Renal cortical epithelial cell (primary cell): ENCODE results near the gene POLE. TPM values are rescaled to one million over a fixed set of nuclear protein-coding genes. Genes with fewer than 3 reads are reported as not detected.

Source experiments
- DNase-seq: peaks from one replicate; pipeline ENCODE4 v3.0.0-alpha.2; 2011; ENCODE audit warnings: low read depth
- total RNA-seq: library from RNA; depleted of rRNA; stranded (reverse); fragments of >200 nt; gene quantifications from 2 replicates; pipeline ENCODE4 v1.2.3, GENCODE V29; 2014

The POLE gene
- total RNA-seq, 1 donor from 2014 or later, result 13.3 TPM

DNA sequence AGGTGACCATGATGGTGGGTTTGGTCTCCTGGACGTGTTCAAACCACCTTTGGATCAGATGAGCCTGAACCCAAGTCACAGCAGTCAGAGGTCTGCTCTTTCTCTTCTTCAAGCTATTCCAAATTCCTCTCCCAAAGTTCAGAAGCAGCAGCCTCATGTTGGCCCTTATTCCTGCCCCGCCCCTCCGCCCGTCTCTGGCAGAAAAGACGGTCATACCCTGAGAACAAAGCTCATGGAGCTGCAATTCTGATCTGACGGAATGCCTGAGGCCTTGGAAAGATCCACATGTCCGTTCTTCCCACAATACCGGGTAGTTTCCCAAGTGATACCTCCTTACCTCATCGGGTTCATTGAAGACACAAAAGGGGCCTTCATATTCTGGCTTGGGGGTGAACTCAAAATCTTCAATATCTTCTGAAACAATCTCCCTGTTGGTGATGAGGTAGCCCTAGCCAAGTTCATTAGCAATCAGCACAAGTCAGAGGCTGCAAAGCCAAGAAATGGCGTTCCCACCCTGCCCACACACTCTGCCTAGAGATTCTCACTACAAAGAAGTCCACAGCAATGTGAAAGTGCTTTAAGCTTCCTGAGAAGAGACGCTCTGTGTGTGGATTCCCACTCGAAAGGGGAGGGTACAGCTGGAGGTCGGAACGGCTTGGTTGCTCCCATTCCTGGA lies 11.2 kb downstream of the POLE start:
- no peak for DNase-seq

DNA sequence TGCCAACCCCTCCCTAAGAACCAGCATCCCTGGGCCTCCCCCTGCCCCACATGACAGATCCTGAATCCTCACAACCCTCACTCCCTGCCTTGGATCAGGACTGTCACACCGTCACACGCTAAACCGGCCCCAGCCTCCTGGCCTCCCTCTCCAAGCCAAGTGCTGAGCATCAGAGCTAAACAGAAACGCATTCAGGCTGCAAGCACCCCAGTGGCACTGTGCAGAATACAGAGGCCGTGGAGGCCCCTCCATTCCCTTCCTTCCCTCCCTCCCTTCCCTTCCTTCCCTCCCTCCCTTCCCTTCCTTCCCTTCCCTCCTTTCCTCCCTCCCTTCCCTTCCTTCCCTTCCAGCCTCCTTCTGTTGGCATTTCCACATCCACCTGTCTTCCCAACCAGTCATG lies 12.6 kb downstream of the POLE start:
- no peak for DNase-seq

DNA sequence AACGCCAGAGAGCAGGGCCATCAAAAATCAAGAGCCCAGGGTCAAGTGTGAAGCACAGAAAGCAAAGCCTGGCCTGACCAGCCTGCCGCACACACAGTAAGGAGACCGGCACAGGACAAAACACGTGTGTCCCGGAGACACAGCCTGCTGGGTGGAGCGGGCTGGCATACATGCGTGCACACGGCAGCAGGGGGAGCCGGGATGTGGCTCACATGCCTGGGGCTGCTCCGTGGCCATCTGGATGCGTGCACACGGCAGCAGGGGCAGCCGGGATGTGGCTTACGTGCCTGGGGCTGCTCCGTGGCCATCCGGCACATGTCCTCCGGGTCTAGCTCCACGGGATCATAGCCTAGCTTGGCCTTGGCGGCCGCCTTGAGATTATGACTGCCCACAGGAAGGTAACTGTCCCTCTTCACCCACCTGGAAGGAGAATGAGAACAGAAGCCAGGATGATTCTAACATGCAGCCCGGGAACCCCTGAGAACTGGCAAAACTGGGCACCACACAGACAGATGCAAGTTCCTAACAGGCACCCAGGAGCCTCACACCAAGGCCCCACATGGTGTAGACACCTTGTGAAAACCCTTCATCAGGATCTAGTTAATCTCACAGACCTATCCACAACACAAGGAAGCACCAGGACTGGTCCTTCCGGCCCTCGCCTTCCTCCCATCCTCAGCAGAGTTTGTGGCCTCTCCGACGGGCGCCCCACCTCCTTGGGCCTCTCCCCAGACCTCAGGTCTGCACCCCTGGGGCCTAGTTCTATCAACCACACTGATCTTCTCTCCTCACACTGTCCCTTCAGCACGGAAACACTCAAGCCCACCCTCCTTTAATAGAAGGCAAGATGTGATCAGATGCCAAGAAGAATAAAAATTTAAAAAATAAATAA lies 13.6 kb downstream of the POLE start:
- DNase-seq, result no peak

DNA sequence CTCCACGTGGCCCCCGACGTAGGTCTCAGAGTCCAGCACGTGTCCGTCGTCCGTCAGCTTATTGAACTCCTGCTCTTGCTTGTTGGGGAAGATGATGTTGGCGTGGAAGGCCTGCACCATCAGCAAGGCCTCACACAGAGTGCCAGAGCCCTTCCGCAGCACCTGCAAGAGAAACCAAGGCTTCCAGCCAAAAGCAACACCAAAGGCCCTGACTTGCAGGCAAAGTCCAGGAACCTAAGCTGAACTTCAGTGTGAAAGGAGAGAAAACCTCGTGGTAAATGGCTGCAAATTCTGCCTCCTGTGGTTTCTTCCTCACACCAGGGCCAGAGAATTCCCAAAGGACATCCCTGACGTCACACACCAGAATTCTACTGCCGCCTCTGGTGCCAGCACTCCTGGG lies 14.5 kb downstream of the POLE start:
- no peak for DNase-seq

DNA sequence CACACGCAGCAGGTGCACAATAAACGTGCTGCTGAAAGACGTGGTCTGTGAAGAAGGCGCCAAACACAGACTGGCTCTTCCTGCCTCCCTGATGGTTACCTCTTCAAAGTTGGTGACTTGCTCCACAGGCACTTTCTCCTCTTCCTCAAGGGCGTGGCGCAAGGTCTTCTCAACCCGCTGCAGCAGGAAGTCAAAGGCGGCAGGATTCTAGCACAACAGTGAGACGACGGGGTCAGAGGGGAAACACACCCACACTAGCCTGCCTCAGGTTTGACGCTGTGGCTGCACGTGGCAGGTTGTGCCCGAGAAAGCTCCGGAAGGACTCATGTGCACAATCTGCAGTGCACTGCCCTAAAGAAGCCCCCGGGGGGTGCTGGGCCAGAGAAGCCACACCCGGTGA lies 15.0 kb downstream of the POLE start:
- no peak for DNase-seq

DNA sequence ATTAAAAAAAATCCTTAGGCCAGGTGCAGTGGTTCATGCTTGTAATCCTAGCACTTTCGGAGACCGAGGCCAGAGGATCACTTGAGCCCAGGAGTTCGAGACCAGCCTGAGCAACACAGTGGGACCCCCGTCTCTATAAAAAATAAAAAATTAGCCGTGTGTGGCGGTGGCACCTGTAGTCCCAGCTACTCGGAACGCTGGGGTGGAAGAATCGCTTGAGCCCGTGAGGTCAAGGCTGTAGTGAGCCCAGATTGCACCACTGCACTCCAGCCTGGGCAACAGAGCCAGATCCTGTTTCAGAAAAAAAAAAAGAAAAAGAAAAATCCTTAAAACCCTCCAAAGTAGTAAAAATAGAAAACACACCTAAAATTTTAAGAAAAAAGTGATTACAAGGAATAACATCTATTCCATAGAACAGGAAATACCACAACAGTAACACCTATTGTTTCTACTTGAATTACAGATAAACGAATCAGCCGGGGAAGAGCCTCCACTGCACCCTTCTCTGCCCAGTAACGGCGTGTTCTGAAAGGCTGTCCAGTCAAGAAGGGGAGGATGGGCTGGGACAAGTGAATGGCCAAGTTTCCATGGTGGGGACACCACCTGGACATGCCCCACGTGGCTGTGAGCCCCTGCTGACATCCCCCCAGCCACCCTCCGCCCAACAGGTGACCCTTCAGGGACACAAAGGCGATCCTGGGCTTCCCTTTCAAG lies 17.8 kb downstream of the POLE start:
- no peak for DNase-seq

DNA sequence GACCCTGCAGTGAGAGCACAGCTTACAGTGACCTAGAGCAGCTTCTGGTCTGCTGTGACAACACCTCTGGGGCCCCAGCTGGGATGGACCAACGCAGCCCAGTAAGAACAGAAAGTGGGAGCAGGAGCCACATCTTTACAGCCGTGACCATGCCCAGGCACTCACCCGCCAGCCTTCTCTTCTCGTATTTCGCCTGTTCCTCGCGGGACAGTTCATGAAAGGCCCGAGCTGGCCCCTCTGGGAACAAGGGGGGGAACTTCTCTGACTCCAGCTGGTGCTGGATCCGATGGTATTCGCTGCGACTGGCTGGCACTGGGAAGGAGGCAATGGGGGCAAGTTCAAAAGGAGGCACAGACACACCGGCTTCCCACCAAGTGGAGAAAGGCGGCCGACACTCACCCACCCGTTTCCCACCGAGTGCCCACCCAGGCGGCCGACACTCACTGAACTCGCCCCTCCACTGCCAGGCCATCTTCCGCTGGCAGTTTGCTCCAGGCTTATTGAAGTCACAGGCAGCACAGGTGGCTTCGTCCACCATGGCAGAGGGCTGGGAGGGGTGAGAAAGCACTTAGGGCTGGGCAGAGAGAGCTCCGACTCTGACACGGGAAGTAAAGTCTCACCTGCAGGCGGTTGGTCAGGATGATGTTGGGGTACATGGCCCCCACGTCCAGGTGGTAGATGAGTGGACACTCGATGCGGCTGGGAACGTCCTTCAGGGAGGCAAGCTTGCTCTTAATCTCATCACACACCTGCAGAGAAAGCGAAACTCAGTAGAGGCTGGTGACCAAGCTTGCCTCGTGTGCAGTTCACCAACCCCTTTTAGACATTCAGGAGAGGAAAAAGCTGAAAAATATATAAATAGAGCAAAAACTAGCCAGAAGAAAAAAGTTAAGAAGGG lies 18.7 kb downstream of the POLE start:
- no peak for DNase-seq

DNA sequence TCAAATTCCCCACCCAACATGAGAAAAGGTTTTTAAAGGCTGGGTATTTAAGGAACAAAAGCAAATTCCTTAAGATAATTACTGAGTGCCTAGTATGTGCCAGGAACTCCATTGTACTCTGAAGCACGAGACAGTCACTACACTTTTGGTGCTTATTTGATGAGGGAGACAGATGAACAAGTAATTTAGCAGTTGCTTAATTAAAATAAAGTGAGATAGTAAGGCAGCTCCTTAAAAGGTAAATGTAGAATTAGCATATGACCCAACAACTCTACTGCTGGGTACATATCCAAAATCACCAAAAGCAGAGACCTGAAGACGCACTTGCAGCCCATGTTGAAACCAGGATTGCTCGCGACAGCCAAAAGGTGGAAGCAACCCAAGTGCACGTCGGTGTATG lies 21.3 kb downstream of the POLE start:
- DNase-seq, result no peak

DNA sequence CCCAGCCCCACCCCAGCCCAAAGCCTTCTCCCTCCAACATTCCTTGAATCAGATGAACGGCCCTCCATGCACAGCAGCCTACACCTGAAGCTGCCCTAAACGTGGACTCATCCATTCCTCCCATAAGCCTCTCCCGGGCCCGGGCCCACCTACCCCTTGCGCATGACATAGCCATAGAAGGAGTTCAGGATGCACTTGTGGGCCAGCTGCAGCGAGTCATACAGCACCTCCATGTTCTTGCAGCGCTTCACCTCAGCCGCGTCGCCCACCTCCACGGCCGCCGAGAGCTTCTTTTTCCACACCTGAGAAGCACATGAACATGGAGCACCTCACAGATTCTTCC lies 22.0 kb downstream of the POLE start:
- no peak for DNase-seq

DNA sequence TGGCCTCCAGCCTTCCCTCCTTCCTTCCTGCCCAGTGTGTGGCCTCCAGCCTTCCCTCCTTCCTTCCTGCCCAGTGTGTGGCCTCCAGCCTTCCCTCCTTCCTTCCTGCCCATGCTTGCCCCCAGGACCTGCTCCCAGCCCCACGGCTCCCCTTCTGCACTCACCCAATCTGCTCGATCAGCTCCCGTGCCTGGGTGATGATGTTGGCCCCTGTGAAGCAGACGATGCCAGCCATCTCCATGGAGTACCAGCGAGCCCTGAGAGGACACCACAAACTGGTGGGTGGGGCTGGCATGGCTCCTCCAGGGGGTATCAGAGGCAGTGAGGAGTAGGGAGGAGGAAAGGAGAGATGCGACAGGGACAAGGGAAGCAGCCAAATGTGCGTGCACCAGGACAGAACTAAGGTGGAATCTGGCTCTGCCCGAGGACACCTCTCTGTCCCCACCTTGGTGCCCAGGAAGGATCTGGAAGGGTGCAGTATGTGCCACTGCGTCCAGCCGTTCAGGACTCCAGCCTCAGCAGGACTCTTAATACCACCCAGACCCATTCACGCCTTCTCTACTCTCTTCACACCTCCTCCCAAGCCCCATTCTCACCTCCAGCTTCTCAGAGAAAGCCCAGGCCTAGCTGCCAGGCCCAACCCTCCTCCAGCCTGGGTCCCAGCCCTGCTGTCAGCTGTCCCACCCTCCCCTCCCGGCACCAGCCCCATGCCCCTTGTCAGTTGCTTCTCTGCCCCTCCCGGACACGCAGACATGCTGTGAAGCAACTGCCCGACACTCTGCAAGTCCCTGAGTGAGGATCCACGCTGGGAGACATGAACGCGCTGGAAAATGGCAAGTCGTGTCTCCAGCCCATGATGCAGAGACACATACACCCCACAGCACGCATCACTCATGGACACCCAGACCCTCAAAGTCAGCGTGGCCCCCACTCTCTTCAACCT lies 22.7 kb downstream of the POLE start:
- DNase-seq, result no peak

DNA sequence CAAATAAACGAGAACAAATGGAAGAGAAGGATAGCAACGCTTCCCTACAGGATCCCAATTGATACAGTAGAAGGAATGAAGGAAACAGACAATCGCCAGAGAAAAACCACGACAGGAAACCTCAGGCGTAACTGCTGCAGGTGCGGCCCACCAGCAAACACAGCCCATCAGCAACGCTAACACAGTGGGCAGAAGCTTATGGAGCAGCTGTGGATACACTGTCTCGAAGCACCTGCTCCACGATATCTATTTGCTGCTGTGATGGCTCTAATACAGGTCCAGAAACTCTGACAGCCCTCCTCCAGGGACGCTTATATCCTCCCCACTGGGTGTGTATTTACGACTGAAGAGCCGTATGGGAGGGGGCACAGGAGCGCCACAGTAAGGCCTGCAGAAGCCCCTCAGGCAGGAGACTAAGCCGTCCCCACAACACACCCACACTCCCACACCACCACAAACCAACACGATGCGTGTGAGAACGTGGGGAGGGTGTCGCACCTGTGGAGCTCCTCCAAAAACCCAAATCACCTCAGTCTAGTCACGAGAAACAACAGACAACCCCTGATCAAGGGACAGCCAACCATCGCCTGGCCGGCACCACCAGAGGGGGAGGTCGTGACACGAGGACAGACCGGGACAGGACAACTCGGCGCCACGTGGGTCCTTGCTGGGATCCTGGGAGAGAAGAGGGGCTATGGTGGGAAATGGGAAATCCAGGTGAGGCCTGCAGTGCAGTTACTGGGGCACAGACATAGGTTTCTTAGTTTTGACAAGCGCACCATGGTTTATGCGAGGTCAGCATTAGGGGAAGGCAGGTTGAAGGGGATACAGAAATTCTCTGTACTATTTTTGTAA lies 24.0 kb downstream of the POLE start:
- DNase-seq, result no peak

DNA sequence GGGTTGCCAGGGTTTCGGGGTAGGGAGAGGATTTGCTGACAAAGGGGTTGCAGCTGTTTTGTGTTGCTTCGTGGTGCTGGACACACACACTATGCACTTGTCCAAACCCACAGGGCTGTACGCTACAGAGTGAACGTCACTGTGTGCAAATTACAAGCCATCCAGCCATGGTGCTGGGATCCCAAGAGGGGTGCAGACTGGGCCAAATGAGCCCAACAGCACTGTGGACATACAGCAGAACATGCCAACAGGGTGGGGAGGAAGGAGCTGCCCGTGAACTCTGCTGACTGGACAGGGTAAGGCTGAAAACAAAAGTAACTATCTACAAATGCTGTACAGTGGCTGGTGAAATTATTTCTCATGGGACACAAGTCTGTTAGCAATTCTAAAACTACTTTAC lies 25.2 kb downstream of the POLE start:
- no peak for DNase-seq

DNA sequence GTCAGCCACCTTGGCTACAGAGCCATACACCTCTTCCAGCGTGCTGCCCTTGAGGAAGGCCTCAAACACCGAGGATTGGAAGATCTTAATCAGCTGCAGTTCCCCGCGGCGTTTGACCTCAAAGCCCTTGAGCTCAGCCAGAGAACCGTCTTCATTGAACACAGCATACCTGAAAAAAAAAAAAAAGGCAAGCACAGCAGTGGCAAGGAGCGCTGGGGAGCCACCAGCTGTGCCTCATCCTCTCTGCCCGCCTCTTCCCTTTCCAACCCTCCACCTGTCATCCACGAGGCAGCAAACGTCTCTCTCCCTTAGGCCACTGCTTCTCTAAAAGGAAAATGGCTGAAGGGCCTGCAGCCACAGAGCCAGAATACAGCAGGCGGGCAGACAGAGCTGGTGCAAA lies 26.1 kb downstream of the POLE start:
- no peak for DNase-seq

DNA sequence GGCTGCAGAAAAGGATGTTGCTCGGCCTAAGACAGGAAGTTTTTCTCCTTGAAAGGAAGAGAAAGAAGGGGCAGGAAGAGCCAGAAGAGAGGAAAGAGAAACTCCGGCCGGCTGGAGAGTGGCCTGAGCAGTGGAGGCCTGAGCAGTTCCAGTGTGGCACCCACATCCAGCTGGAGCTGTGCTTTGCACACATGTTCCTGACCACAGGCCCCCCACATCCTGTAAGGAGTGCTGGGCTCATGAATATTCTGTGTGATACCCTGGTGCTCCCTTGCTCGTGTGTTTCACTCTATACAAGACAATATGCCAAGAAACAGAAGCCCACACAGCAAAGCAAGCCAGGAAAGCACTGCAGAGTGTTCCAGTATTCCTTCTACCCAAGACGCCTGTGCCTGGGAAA lies 27.1 kb downstream of the POLE start:
- DNase-seq, result no peak

DNA sequence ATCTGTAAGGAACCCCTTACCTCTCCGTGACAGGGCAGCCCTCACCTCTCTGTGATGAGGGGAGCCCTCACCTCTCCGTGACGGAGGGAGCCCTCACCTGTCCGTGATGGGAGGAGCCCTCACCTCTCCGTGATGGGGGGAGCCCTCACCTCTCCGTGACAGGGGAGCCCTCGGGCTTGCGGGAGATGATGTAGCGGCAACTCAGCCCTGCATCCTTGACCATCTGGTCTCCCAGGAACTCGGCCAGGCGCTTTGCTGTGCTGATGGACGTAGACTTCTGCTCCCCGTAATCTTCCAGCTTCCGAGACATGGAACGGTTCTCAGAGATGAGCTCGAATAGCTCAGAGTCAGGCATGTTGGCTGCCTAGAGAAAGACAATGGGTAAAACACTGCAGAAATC lies 28.0 kb downstream of the POLE start:
- no peak for DNase-seq

DNA sequence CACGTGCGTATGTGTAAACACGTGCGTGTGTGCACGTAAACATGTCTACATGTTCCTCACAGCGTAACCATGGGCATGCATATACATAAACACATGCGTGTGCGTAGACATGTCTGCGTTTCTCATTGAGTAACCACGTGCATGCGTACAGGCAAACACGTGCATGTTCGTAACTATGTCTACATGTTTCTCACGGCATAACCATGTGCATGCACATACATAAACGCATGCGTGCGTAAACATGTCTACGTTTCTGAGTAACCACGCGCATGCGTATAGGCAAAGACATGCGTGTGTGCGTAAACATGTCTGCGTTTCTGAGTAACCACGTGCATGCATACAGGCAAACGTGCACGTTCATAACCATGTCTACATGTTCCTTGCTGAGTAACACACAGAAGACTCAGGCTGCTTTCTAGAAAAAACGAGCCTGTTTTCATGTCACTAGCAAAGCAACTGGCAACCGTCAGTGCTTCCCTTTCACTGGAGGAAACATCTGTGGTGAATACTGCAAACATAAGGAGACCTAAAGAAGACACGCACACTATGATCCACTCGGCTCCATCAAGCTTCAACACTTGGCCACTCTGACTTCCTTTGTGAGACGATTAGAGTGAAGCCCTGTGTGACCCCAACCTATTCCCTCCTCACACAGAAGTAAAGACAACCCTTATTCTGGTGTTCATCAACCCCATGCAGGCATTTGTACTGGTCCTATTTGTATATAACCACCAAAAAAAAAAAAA lies 28.8 kb downstream of the POLE start:
- DNase-seq, result no peak

DNA sequence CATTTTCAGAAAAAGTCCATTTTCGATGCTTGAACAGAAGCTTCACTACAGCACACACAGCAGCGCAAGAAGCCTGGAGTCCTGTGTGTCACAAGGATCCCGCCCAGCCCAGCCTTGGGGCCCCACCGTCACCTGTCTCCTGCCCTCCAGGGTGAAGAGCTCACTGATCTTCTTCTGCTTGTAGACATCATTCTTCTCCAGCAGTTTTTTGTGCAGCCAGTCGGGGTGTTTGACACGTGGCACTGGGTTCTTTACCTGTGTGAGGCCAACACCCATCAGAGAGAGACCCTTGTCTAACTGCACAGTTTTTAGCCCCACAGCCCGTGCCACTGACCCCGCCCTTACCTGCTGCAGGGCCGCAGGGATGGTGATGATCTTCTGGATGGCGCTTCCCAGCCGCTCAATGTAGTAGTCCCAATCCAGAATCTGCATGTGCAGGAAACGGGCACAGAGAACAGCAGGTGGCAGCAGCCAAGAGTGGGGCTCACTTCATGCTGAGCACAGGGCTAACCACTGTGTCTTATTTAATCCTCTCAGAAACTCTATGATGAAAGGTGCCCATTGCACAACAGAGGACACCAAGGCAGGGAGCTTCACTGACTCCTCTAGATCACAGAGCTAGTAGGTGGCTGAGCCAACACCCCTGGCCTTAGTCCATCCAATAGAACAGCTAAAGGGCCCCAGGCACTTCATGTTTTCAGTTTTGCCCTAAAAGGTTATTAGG lies 30.0 kb downstream of the POLE start:
- no peak for DNase-seq

DNA sequence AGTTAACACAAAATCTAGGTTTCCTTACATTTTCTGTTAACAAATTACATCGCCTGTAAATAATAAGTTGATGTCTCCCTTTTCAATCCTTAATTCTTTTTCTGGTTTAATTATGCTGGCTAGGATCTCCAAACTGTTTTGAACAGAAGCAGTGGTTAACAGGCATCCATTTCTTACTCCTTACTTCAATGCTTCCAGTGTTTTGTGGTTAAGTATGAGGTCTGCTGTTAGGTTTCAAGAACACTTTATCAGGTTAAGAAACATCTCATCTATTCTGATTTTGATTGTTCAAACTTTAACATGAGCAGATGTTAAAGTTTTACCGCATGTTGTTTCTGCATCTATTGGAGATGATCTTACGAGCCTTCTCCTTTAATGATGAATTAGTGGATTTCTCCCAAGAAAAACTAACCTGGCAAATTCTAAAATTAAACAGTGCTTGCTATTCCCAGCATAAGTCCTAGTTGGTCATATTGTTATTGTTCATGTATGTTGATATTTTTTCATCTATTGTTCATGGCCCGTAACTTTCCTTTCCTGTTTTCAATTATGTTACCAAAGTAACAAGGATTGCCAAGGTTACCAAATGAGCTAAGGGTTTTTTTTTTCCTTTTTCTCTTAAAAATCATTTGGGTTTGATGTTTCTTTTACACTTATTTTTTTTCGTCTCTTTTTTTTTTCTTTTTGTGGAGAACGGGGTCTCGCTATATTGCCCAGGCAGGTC lies 33.4 kb downstream of the POLE start:
- no peak for DNase-seq
